H1 (cell line): ENCODE results near the gene MARK1. TPM values are rescaled to one million over a fixed set of nuclear protein-coding genes. Genes with fewer than 3 reads are reported as not detected.

Experiments used
- CTCF ChIA-PET: fragments of 300-600 bp; sonication (Branson Sonifier 250); formaldehyde crosslinking; loops from one replicate; lab custom pipeline; 2021; ENCODE audit not compliant: partially characterized antibody; lab: Charles Lee
- POLR2A ChIA-PET: fragments of 300-600 bp; sonication (Branson Sonifier 250); formaldehyde crosslinking; loops from one replicate; lab custom pipeline; 2021; ENCODE audit warnings: inconsistent platforms; ENCODE audit not compliant: partially characterized antibody; lab: Charles Lee
- DNase-seq, 2 experiments: peaks; one replicate each; pipeline versions ENCODE4 v3.0.0 to v3.0.0-alpha.2; 2010 to 2022; ENCODE audit warnings: low spot score in 2 of 2, low read depth in 1 of 2, mixed read lengths in 1 of 2
- FAIRE-seq: peaks from 2 replicates; lab custom pipeline; 2011; peaks lifted over from hg19 to GRCh38; lab: Jason Lieb, UNC
- H2AFZ ChIP-seq: 2 replicates; pipeline ENCODE4 v1.8.1; 2012; ENCODE audit warnings: low read length, inconsistent platforms
- H2AK5ac ChIP-seq: 2 replicates; pipeline ENCODE4 v1.6.1; 2013; ENCODE audit warnings: low read depth, low read length
- H2BK120ac ChIP-seq: replicated peaks from 2 replicates; pipeline ENCODE3; 2013; ENCODE audit warnings: low read depth, low read length, inconsistent platforms
- H2BK12ac ChIP-seq: 2 replicates; pipeline ENCODE4 v1.6.1; 2013; ENCODE audit warnings: low read depth, low read length
- H2BK15ac ChIP-seq: 2 replicates; pipeline ENCODE4 v1.6.1; 2013; ENCODE audit warnings: low read length
- H2BK20ac ChIP-seq: 2 replicates; pipeline ENCODE4 v1.6.1; 2013; ENCODE audit warnings: low read length
- H2BK5ac ChIP-seq: 2 replicates; pipeline ENCODE4 v1.6.1; 2013; ENCODE audit warnings: low read depth, low read length
- H3K14ac ChIP-seq: 2 replicates; pipeline ENCODE4 v1.6.1; 2013; ENCODE audit warnings: inconsistent platforms; ENCODE audit not compliant: insufficient read length
- H3K18ac ChIP-seq: 2 replicates; pipeline ENCODE4 v1.6.1; 2013; ENCODE audit warnings: low read length; ENCODE audit errors: extremely low read depth
- H3K23ac ChIP-seq: 2 replicates; pipeline ENCODE4 v1.6.1; 2013; ENCODE audit warnings: inconsistent platforms; ENCODE audit not compliant: insufficient read length
- H3K23me2 ChIP-seq: 2 replicates; pipeline ENCODE4 v1.6.1; 2013; ENCODE audit warnings: low read depth, low read length
- H3K27ac ChIP-seq: 2 replicates; pipeline ENCODE4 v1.6.1; 2011; ENCODE audit warnings: low read depth, low read length, inconsistent platforms
- H3K27me3 ChIP-seq, 4 experiments: replicated peaks in 1 of 4; 1 replicate in 1 of 4; 2 replicates in 3 of 4; pipeline versions ENCODE4 v1.6.1 to v1.8.1; 2011 to 2013; ENCODE audit warnings: low read length in 3 of 4, mild to moderate bottlenecking in 3 of 4, inconsistent platforms in 2 of 4, mixed read lengths in 2 of 4, moderate library complexity in 1 of 4; ENCODE audit not compliant: control insufficient read depth in 3 of 4, insufficient read depth in 3 of 4; ENCODE audit errors: extremely low read depth in 1 of 4
- H3K36me3 ChIP-seq, 4 experiments: 2 replicates each; pipeline versions ENCODE4 v1.6.1 to v1.8.1; 2011 to 2013; ENCODE audit warnings: mild to moderate bottlenecking in 4 of 4, low read length in 3 of 4, moderate library complexity in 2 of 4, control low read depth in 1 of 4, inconsistent platforms in 1 of 4; ENCODE audit not compliant: insufficient read depth in 4 of 4, control insufficient read depth in 2 of 4
- H3K4ac ChIP-seq: replicated peaks from 2 replicates; pipeline ENCODE3; 2013; ENCODE audit warnings: low read length, low read depth, mixed read lengths, inconsistent platforms; ENCODE audit not compliant: insufficient read length
- H3K4me1 ChIP-seq, 4 experiments: replicated peaks in 1 of 4; 1 replicate in 1 of 4; 2 replicates in 3 of 4; pipeline versions ENCODE4 v1.6.1 to v1.8.1; 2011 to 2013; ENCODE audit warnings: low read length in 3 of 4, inconsistent platforms in 2 of 4, mixed read lengths in 1 of 4; ENCODE audit not compliant: insufficient read depth in 4 of 4, control insufficient read depth in 3 of 4
- H3K4me2 ChIP-seq, 2 experiments: 2 replicates each; pipeline versions ENCODE4 v1.6.1 to v1.8.1; 2011 to 2013; ENCODE audit warnings: low read depth in 2 of 2, low read length in 2 of 2, control low read depth in 1 of 2, inconsistent platforms in 1 of 2, mild to moderate bottlenecking in 1 of 2; ENCODE audit not compliant: insufficient read depth in 1 of 2
- H3K4me3 ChIP-seq, 4 experiments: fragments of 200-600, 300-600 bp in 1 of 4; sonication (generic), shearing (Covaris generic), sonication (Bioruptor Twin) in 1 of 4; 2 replicates each; pipeline versions ENCODE4 v1.5.1 to v1.8.1; 2011 to 2016; ENCODE audit warnings: low read length in 4 of 4, low read depth in 3 of 4, control low read depth in 2 of 4, inconsistent platforms in 2 of 4, mild to moderate bottlenecking in 2 of 4, mixed read lengths in 1 of 4, moderate library complexity in 1 of 4; ENCODE audit not compliant: insufficient read depth in 2 of 4; ENCODE audit errors: extremely low read depth in 1 of 4
- H3K56ac ChIP-seq: replicated peaks from 2 replicates; pipeline ENCODE3; 2013; ENCODE audit warnings: low read depth, mild to moderate bottlenecking, mixed read lengths, low read length, inconsistent platforms; ENCODE audit not compliant: insufficient read length
- H3K79me1 ChIP-seq: 2 replicates; pipeline ENCODE4 v1.6.1; 2013; ENCODE audit warnings: low read depth, low read length, control low read depth
- H3K79me2 ChIP-seq, 2 experiments: 2 replicates each; pipeline versions ENCODE4 v1.6.1 to v1.8.1; 2012 to 2013; ENCODE audit warnings: low read length in 2 of 2, mild to moderate bottlenecking in 2 of 2, inconsistent platforms in 1 of 2; ENCODE audit not compliant: insufficient read depth in 2 of 2, control insufficient read depth in 1 of 2
- H3K9ac ChIP-seq, 4 experiments: replicated peaks in 1 of 4; 1 replicate in 1 of 4; 2 replicates in 3 of 4; pipeline versions ENCODE4 v1.6.1 to v1.8.1; 2011 to 2013; ENCODE audit warnings: low read depth in 3 of 4, low read length in 3 of 4, control low read depth in 2 of 4, mild to moderate bottlenecking in 2 of 4, moderate library complexity in 2 of 4, inconsistent platforms in 1 of 4; ENCODE audit errors: extremely low read depth in 1 of 4
- H3K9me3 ChIP-seq, 2 experiments: 2 replicates each; pipeline versions ENCODE4 v1.6.1 to v1.8.1; 2012 to 2013; ENCODE audit warnings: mild to moderate bottlenecking in 2 of 2, moderate library complexity in 2 of 2, control low read depth in 1 of 2, inconsistent platforms in 1 of 2, low read depth in 1 of 2, low read length in 1 of 2, mixed read lengths in 1 of 2; ENCODE audit not compliant: insufficient read depth in 2 of 2
- H4K20me1 ChIP-seq, 2 experiments: replicated peaks in 1 of 2; 2 replicates each; pipeline versions ENCODE3 to v1.8.1; 2011 to 2013; ENCODE audit warnings: inconsistent platforms in 2 of 2, low read length in 2 of 2, mild to moderate bottlenecking in 1 of 2; ENCODE audit not compliant: insufficient read depth in 2 of 2, control insufficient read depth in 1 of 2
- H4K5ac ChIP-seq: 2 replicates; pipeline ENCODE4 v1.6.1; 2013; ENCODE audit warnings: low read length, low read depth, mixed read lengths, inconsistent platforms; ENCODE audit not compliant: insufficient read length
- H4K8ac ChIP-seq: 2 replicates; pipeline ENCODE4 v1.8.0; 2013; ENCODE audit warnings: mild to moderate bottlenecking, moderate library complexity, low read length, inconsistent platforms; ENCODE audit not compliant: insufficient read depth; ENCODE audit errors: extremely low read depth
- H4K91ac ChIP-seq: replicated peaks from 2 replicates; pipeline ENCODE3; 2013; ENCODE audit warnings: low read length, mixed read lengths, inconsistent platforms; ENCODE audit not compliant: insufficient read length
- ASH2L ChIP-seq: fragments of 200-600, 300-600 bp; sonication (generic); IDR thresholded peaks from one replicate; pipeline ENCODE4 v1.7.1; 2017; ENCODE audit warnings: low read length
- CREB1 ChIP-seq: IDR thresholded peaks from 2 replicates; pipeline ENCODE4 v1.6.1; 2012; ENCODE audit warnings: inconsistent platforms
- HDAC2 ChIP-seq, 2 experiments: fragments of 300-600 bp in 1 of 2; sonication (generic) in 1 of 2; IDR thresholded peaks; 2 replicates each; pipeline ENCODE4 v1.6.1; 2011 to 2012; ENCODE audit warnings: low read depth in 2 of 2, low read length in 2 of 2, mild to moderate bottlenecking in 2 of 2, moderate library complexity in 2 of 2, borderline replicate concordance in 1 of 2, inconsistent platforms in 1 of 2
- HDAC6 ChIP-seq: IDR thresholded peaks from one replicate; pipeline ENCODE4 v1.7.1; 2012; ENCODE audit warnings: low read depth, mild to moderate bottlenecking, inconsistent platforms, low read length, moderate library complexity
- KDM1A ChIP-seq: fragments of 200-600, 300-600 bp; sonication (generic); IDR thresholded peaks from 2 replicates; pipeline ENCODE4 v1.7.1; 2016; ENCODE audit warnings: mild to moderate bottlenecking, low read length, borderline replicate concordance
- POLR2A ChIP-seq, 2 experiments: IDR thresholded peaks; 1 replicate in 1 of 2; 2 replicates in 1 of 2; pipeline ENCODE4 v1.6.1; 2011; ENCODE audit warnings: low read depth in 2 of 2, low read length in 2 of 2, mild to moderate bottlenecking in 2 of 2; ENCODE audit errors: control extremely low read depth in 1 of 2
- POU5F1 ChIP-seq: IDR thresholded peaks from 2 replicates; pipeline ENCODE4 v1.6.1; 2011; ENCODE audit warnings: low read depth, mild to moderate bottlenecking, low read length, moderate library complexity
- RFX5 ChIP-seq: IDR thresholded peaks from 2 replicates; pipeline ENCODE4 v1.6.1; 2011; ENCODE audit warnings: low read depth, low read length, improper control_type of control experiment, borderline replicate concordance
- SAP30 ChIP-seq: fragments of 300-600 bp; sonication (generic); IDR thresholded peaks from 2 replicates; pipeline ENCODE4 v1.7.1; 2012; ENCODE audit warnings: low read length, moderate library complexity, mild to moderate bottlenecking, inconsistent platforms; ENCODE audit not compliant: insufficient read depth, insufficient replicate concordance
- SIRT6 ChIP-seq: IDR thresholded peaks from one replicate; pipeline ENCODE4 v1.7.1; 2012; ENCODE audit warnings: low read length, inconsistent platforms
- SP4 ChIP-seq: IDR thresholded peaks from 2 replicates; pipeline ENCODE4 v1.6.1; 2012; ENCODE audit warnings: low read length, inconsistent platforms
- TBP ChIP-seq: IDR thresholded peaks from 2 replicates; pipeline ENCODE4 v1.6.1; 2011; ENCODE audit warnings: low read depth, low read length, improper control_type of control experiment
- TCF12 ChIP-seq: IDR thresholded peaks from 2 replicates; pipeline ENCODE4 v1.6.1; 2011; ENCODE audit warnings: low read depth, mild to moderate bottlenecking, low read length
- TEAD4 ChIP-seq: IDR thresholded peaks from 2 replicates; pipeline ENCODE4 v1.6.1; 2012; ENCODE audit warnings: low read depth, low read length, inconsistent platforms, mixed read lengths
- WGBS, 2 experiments: shearing (Covaris generic) in 1 of 2; methylation state at CpG; one replicate each; pipeline versions ENCODE4 v1.1.6 to v1.1.7; 2013 to 2015; ENCODE audit warnings: low lambda C conversion rate in 2 of 2, mixed read lengths in 2 of 2, inconsistent platforms in 1 of 2, low coverage in 1 of 2, missing lambda C conversion rate in 1 of 2; ENCODE audit not compliant: insufficient replicate concordance in 2 of 2, insufficient coverage in 1 of 2, insufficient read length in 1 of 2; ENCODE audit errors: extremely low coverage in 1 of 2, missing lambda C conversion rate in 1 of 2; 5-methylcytosine and 5-hydroxymethylcytosine counted together
- polyA plus RNA-seq, 7 experiments: library from polyadenylated mRNA; depleted of rRNA in 3 of 7; stranded (reverse) in 5 of 7; unstranded in 2 of 7; fragments of >200 nt in 5 of 7; fragments of 200-250 nt in 2 of 7; gene quantifications; 1 replicate in 5 of 7; 2 replicates in 1 of 7; 4 replicates in 1 of 7; pipeline versions ENCODE4 v1.2.1 to v1.2.3, GENCODE V29; 2011 to 2013; ENCODE audit warnings: missing spikeins in 2 of 7, mixed read lengths in 2 of 7
- total RNA-seq: library from RNA; stranded (reverse); fragmentation: NEBNext Ultra II Directional; extraction: Animal tissue kit (Norgen Biotek cat#: 25700); gene quantifications from 2 replicates; pipeline ENCODE4 v1.2.1, GENCODE V29; 2021

MARK1 gene
- total and polyA plus RNA-seq, 2 of the 8 experiments (the other 6 are each of a cell fraction or from before 2014, with no cell fraction given) = 5.5 to 20.5 TPM

GRCh38 chr1:220691053-220691684 is 163.2 kb downstream of the MARK1 start:
- FAIRE-seq = no peak
- H3K23me2 ChIP-seq = peaks cover 4% of the 10 kb centered on the region

More at GRCh38 chr1:220691053-220691684, 163.2 kb downstream of the MARK1 start:
- Histone ChIP-seq H3K27ac (no peak overlapping the region), H2BK20ac (no peak overlapping the region), H3K4ac (no peak overlapping the region), H4K5ac (no peak overlapping the region), H3K79me1 (no peaks in the 10 kb centered on the region), H3K4me1 (peaks cover 0 to 3% (median 1%) of the 10 kb centered on the region in 4 experiments; a peak in 3 of 7 replicates), H3K56ac (no peak overlapping the region), H3K9me3 (no peaks in the 10 kb centered on the region), H4K20me1 (peaks cover 0 to 2% of the 10 kb centered on the region in 2 experiments), H3K79me2 (no peaks in the 10 kb centered on the region), H3K4me2 (peak overlapping the region; percentile 63 to 86), H2BK120ac (no peak overlapping the region), H2AK5ac (no peak overlapping the region), H3K27me3 (peaks cover 0 to 22% (median 14%) of the 10 kb centered on the region in 4 experiments; a peak in 6 of 7 replicates), H2BK15ac (no peak overlapping the region), H3K4me3 (peak overlapping the region; percentile 46 to 73 (median 57)), H3K14ac (no peak overlapping the region), H2BK5ac (no peak overlapping the region), H4K8ac (no peak overlapping the region), H3K23ac (no peak overlapping the region), H3K36me3 (no peaks in the 10 kb centered on the region), H2AFZ (no peak overlapping the region), H3K18ac (no peak overlapping the region), H3K9ac (peak overlapping the region in 1 of 4 experiments; percentile 26; a peak in 1 of 7 replicates), H2BK12ac (no peak overlapping the region), H4K91ac (no peak overlapping the region)
- 74% methylated on average over 14 of the region's 14 CpGs; no CpG with 5 or more reads in 1 of the 2 experiments for WGBS, 2 experiments
- ChIA-PET POLR2A (interaction anchor here (1.0 to 2.5 kb wide), 3 partner anchors 15 to 95 kb away, joined by 3 to 8 read pairs (median 6); partner anchors contain the start of genes MTARC1 and MTARC2), CTCF (interaction anchor here (0.8 to 7.2 kb wide), 11 partner anchors 9 to 112 kb away, joined by 3 to 36 read pairs (median 5); no protein-coding TSS in a partner anchor)
- DNase-seq = no peak
- TF ChIP-seq ASH2L = no peak
- TF ChIP-seq SAP30 = no peak
- no peak for TF ChIP-seq HDAC6
- no peak for TF ChIP-seq POU5F1
- TF ChIP-seq TEAD4 = no peak
- TF ChIP-seq SIRT6 = no peak
- no peak for TF ChIP-seq RFX5
- no peak for TF ChIP-seq TCF12
- no peak for TF ChIP-seq KDM1A
- TF ChIP-seq TBP = no peak
- no peak for TF ChIP-seq SP4
- TF ChIP-seq HDAC2 (IDR thresholded peaks at IDR 0.05; ENCODE audit: borderline replicate concordance in 1 of 2, low read depth in 2 of 2, low read length in 2 of 2) = no peak
- TF ChIP-seq CREB1 = no peak
- no peak for TF ChIP-seq POLR2A (IDR thresholded peaks at IDR 0.05; ENCODE audit: control extremely low read depth in 1 of 2, low read depth in 2 of 2, low read length in 2 of 2)
